C4-2B (cell line): ENCODE measurements around the gene SLC39A11.

Source experiments
- CTCF ChIP-seq: fragments of 450-650 bp; conservative IDR thresholded peaks from 2 replicates; pipeline ENCODE4 v1.5.1; 2017; ENCODE audit warnings: mild to moderate bottlenecking
- ZFX ChIP-seq: fragments of 450-650 bp; IDR thresholded peaks from 2 replicates; pipeline ENCODE4 v1.6.1; 2017

GRCh38 chr17:72788950-72789585, 303.4 kb downstream of the SLC39A11 start:
- TF ChIP-seq CTCF: no peak
- TF ChIP-seq ZFX: no peak
